Brain microvascular endothelial cell (primary cell): ENCODE results near the gene BACH1.
A peak's percentile ranks its signal among the peaks of the same experiment; 100 is the strongest.

Source experiments
- DNase-seq: peaks from one replicate; pipeline ENCODE4 v3.0.0-alpha.2; 2020
- H3K27ac ChIP-seq: fragments of 250-450 bp; sonication (Bioruptor Pico); 2 replicates; pipeline ENCODE4 v1.5.1; 2020; ENCODE audit warnings: mild to moderate bottlenecking, moderate library complexity
- H3K27me3 ChIP-seq: fragments of 250-450 bp; sonication (Bioruptor Pico); replicated peaks from 2 replicates; pipeline ENCODE4 v1.5.1; 2020; ENCODE audit warnings: mild to moderate bottlenecking
- H3K36me3 ChIP-seq: fragments of 250-450 bp; sonication (Bioruptor Pico); replicated peaks from 2 replicates; pipeline ENCODE4 v1.5.1; 2020; ENCODE audit warnings: mild to moderate bottlenecking
- H3K4me3 ChIP-seq: 2 replicates; pipeline ENCODE4 v1.5.1; 2011; ENCODE audit warnings: low read depth, mild to moderate bottlenecking, control low read depth, low read length, moderate library complexity
- in situ Hi-C: cut with HindIII; loops from 2 replicates; pipeline ENCODE4 v1.10.0; 2017; ENCODE audit warnings: low sequenced_read_pairs, low pct_ligation_motif_present
- TF ChIP-seq, protein P1 (sequence below): IDR thresholded peaks from 2 replicates; pipeline ENCODE4 v1.5.1; 2011; ENCODE audit warnings: low read depth, mild to moderate bottlenecking, moderate library complexity, low read length, control low read depth, inconsistent platforms; ENCODE audit errors: missing control alignments

Gene BACH1

DNA sequence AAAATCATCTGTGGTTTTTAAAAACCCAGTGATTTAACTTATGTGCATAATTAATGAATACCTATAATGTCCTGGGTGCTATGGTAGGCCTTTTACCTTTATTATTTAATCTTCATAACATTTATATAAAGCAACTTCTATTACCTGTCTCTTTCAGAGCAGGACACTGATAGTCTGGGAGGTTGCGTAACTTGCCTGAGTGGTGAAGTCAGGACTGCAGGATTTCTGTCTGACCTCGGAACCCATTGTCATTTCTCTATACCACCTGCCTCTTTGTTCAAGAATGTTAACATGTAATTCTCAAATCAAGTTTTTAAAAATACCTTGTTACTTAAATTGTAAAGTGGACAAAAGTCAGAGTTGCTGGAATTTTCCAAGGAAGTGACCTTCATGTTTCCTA lies 41.0 kb upstream of the BACH1 start:
- TF ChIP-seq, protein P1, sequence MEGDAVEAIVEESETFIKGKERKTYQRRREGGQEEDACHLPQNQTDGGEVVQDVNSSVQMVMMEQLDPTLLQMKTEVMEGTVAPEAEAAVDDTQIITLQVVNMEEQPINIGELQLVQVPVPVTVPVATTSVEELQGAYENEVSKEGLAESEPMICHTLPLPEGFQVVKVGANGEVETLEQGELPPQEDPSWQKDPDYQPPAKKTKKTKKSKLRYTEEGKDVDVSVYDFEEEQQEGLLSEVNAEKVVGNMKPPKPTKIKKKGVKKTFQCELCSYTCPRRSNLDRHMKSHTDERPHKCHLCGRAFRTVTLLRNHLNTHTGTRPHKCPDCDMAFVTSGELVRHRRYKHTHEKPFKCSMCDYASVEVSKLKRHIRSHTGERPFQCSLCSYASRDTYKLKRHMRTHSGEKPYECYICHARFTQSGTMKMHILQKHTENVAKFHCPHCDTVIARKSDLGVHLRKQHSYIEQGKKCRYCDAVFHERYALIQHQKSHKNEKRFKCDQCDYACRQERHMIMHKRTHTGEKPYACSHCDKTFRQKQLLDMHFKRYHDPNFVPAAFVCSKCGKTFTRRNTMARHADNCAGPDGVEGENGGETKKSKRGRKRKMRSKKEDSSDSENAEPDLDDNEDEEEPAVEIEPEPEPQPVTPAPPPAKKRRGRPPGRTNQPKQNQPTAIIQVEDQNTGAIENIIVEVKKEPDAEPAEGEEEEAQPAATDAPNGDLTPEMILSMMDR = no peak
- Histone ChIP-seq H3K36me3 (no peaks in the 10 kb centered on the region), H3K4me3 (no peak overlapping the region), H3K27me3 (no peaks in the 10 kb centered on the region), H3K27ac (no peak overlapping the region)
- no peak for DNase-seq
- in situ Hi-C loops = no loop called here

DNA sequence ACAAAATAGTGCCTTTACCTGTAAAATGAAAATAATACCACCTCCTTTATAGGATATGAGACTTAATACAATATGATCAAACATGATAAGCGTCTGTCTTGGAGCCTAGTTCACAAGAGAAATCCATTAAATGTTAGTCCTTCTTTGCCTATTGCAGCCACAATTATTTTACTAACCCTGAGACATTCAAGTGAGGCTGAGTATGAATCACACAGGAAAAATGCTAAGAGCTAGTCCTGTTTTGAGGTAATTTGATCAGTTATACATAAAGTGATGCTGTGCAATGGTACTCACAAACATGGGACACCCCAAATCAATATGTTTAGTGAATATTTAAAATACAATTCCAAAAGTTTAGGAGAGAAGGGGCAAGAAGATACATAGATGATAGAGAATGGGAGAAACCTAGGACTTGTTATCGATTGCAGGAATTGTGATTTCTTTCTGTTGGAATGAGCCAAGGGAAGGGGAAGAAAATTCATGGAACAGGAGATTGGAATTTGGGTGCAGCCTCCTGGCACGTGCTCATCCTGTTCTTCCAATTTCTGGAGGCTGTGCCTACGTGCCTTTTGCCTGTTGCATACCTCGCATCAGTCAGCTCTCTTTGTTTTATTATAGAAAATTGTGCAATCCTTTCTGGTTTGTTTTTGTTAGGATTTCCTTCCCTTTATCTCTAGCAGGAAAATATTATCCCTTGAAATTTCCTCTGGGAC lies 39.9 kb upstream of the BACH1 start:
- no peaks in the 10 kb centered on the region for H3K27me3 ChIP-seq

DNA sequence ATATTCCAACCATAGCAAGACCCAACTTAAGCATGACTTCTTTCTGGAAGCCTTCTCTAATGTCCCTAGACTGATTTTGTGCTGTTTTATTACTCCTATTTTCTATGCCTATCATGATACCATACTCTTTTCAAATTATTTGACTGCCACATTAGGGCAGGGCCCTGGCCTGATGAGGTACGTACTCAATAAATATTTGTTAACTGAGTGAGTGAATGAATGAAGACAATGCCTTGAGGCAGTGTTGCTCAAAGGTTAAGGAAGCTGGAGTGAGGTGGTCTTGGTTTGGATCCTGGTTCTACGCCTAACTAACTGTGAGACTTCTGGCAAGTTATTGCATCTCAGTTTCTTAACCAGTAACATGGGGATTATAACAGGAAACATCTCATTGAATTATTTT lies 38.3 kb upstream of the BACH1 start:
- in situ Hi-C loops = no loop called here
- H3K4me3 ChIP-seq = no peak overlapping the region
- no peak for DNase-seq
- H3K27me3 ChIP-seq = no peaks in the 10 kb centered on the region
- H3K36me3 ChIP-seq = no peaks in the 10 kb centered on the region
- H3K27ac ChIP-seq = no peak overlapping the region
- TF ChIP-seq, protein P1 = no peak

More for the DNA sequence above, 39.9 kb upstream of the BACH1 start:
- Histone ChIP-seq H3K4me3 (no peak overlapping the region), H3K36me3 (no peaks in the 10 kb centered on the region), H3K27ac (peak overlapping the region; percentile 69)
- TF ChIP-seq, protein P1 = no peak
- DNase-seq = peak; percentile 50
- in situ Hi-C loops = no loop called here

DNA sequence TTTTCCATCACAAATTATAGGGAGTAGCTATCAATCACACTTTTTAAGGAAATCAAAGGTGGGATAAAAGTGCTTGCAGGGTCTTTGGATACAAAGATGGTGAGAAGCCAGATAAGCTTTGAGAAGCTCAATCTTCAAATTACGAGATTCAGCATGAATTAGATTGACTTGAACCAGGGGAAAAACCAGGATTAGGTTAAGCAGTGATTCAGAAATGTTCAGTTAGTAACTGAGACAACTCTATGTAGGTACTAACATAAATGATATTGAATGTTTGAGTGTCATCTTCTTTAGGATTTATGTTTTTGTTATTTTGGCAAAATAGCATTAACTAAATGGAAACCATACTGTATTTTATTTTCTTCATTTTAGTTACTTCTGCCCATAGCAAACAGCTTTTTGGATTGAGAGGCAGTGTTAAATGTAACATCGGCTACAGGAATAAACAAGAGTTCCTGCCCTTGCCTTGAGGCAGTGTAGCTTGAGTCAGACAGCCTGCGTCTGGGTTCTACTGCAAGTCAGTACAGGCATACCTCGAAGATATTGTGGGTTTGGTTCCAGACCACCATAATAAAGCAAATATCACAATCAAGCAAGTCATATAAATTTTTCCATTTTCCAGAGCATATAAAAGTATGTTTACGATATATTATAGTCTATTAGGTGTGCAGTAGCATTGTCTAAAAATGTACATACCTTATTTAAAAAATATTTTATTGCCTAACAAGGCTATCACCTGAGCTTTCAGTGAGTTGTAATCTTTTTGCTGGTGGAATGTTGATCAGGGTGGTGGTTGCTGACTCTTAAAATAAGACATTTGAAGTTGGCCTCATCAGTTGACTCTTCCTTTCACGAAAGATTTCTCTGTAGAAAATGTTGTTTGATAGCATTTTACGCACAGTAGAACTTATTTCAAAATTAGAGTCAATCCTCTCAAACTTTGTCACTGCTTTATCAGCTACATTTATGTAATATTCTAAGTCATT lies 36.9 kb upstream of the BACH1 start:
- H3K27ac ChIP-seq = no peak overlapping the region
- no peak for DNase-seq
- no peaks in the 10 kb centered on the region for H3K27me3 ChIP-seq
- TF ChIP-seq, protein P1 = no peak
- H3K4me3 ChIP-seq = no peak overlapping the region
- in situ Hi-C loops = no loop called here
- H3K36me3 ChIP-seq = no peaks in the 10 kb centered on the region

- Histone ChIP-seq H3K36me3 (no peaks in the 10 kb centered on the region), H3K27me3 (no peaks in the 10 kb centered on the region), H3K4me3 (no peak overlapping the region), H3K27ac (no peak overlapping the region)
- in situ Hi-C loops = no loop called here
- DNase-seq = no peak
- TF ChIP-seq, protein P1 = no peak
These were observed 34.0 kb upstream of the BACH1 start for GRCh38 chr21:29264721-29265120.
